Stimulated activated naive CD8-positive, alpha-beta T cell treated with anti-CD3 and anti-CD28 coated beads, Interleukin-15, Interleukin-2, amounts not matched to agents 100 ng/mL and 50 ng/mL, for 24 hours (primary cell): ENCODE data around the gene AK4.

Experiments used
- H3K27ac Mint-ChIP-seq: one replicate; pipeline ENCODE4 v1.8.0; 2021; ENCODE audit warnings: mild to moderate bottlenecking, mixed read lengths
- H3K27me3 Mint-ChIP-seq: one replicate; pipeline ENCODE4 v1.8.0; 2021; ENCODE audit warnings: mixed read lengths
- H3K36me3 Mint-ChIP-seq: one replicate; pipeline ENCODE4 v1.8.0; 2021; ENCODE audit warnings: low read depth, mixed read lengths
- H3K4me1 Mint-ChIP-seq: one replicate; pipeline ENCODE4 v1.8.0; 2021; ENCODE audit warnings: low read depth, mixed read lengths
- H3K4me3 Mint-ChIP-seq: one replicate; pipeline ENCODE4 v1.8.0; 2021; ENCODE audit warnings: mild to moderate bottlenecking, mixed read lengths
- H3K9me3 Mint-ChIP-seq: one replicate; pipeline ENCODE4 v1.8.0; 2021; ENCODE audit warnings: mixed read lengths

AK4 gene

DNA sequence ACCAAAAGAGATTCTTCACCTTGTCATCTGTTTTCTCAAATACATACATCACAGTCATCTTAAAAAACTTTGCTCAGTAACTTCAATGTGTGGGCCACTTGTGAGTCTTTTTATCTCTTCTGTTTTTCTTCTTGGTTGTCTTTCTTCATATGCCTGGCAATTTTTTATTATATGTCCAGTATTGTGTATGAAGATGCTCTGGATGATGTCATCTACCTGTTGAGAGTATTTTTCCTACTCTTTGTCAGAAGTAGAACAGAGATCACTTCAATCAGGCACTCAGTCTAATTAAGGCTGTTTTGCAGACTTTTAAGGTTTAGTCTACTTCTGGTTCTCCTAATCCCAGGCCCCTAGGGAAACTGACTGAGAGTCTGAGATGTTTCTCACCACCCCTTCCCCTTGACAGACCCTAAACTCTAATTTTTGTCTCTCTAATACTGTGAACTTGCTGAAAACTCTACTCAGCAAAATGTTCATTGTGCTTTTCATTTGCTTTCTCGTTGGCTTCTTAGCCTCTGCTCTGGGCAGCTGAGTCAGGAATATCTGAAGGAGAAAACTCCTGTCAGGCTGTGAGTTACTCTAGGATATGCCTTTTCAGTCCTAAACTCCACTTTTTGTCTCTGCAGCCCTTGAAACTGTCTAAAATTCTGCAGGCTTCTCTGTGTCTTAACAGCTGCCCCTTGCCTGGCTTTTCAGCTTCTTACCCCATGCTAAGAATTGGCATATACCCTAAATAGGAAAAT is 128.4 kb downstream of the AK4 start:
- peaks cover 5% of the 10 kb centered on the region for H3K27me3 Mint-ChIP-seq
- no peak overlapping the region for H3K4me3 Mint-ChIP-seq
- no peaks in the 10 kb centered on the region for H3K36me3 Mint-ChIP-seq
- no peaks in the 10 kb centered on the region for H3K4me1 Mint-ChIP-seq
- no peaks in the 10 kb centered on the region for H3K9me3 Mint-ChIP-seq
- no peak overlapping the region for H3K27ac Mint-ChIP-seq

DNA sequence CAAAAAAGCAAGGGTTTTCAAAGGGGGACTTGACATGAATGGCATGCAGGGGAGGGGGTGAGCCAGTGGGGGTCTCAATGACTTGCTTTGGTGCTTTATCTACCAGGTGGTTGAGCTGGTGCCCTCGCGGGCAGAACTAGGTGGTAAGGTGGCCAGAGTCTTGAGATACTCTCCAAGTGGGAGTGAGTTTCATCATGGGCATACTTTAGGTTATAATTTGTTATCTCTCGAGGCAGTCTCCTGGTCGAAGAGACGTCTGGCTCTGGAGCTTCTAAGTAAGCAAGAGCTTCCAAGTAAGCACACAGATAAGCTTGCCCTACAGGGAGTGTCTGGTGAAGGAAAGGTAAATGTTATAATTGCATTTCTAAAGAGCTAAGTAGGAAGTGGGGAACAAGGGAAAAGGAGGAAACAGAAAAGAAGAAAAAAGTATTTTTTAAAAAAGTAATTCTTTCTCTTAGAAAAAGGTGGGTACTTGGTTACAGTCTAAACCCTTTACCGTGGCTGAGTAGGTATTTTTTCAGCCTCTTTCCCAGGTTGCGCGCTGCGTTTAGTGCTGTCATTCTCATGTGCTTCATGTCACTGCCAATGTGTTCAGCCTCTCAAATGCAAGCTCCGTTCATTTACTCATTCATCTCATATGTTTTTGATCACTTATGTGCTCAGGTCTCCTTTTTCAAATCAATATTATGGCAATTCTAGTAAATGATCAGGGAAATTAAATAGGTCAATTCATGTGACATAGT is 129.8 kb downstream of the AK4 start:
- Mint-ChIP-seq H3K4me1 (no peaks in the 10 kb centered on the region), H3K27ac (no peak overlapping the region), H3K9me3 (no peaks in the 10 kb centered on the region), H3K27me3 (peaks cover 5% of the 10 kb centered on the region), H3K4me3 (no peak overlapping the region), H3K36me3 (no peaks in the 10 kb centered on the region)

DNA sequence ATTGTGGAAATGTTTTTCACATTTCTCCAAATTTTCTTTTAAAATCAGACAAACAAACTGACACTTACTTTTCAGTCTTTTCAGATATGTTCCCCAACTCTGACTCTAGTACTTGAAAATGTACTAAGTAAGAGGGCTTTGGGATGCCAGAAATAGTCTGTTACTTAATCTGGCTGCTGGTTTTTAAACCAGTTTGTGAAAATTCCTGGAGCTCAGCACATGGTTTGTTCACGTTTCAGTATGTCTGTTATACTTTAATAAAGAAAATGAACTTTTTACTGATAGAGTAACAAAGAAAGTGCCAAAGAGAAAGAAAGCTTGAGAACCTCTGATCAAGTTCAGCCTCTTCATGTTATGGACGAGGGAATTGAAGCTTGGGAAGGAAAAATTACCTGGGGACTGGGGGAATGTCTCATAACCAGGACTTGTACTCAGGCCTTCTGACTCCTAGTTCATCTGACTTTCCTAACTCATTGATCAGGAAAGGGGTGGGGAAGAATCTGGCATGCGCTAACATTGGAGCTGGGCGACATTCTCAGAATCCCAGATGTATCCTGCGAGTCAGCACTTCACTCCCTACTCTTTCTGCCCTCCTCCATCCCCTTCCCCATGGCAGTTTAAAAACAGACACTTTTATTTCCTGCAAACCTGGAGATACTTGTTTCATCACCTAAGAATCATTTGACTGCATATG is 130.5 kb downstream of the AK4 start:
- no peak overlapping the region for H3K27ac Mint-ChIP-seq
- H3K36me3 Mint-ChIP-seq, result no peaks in the 10 kb centered on the region
- H3K4me1 Mint-ChIP-seq, result no peaks in the 10 kb centered on the region
- no peaks in the 10 kb centered on the region for H3K9me3 Mint-ChIP-seq
- H3K27me3 Mint-ChIP-seq, result peaks cover 5% of the 10 kb centered on the region
- H3K4me3 Mint-ChIP-seq, result no peak overlapping the region

DNA sequence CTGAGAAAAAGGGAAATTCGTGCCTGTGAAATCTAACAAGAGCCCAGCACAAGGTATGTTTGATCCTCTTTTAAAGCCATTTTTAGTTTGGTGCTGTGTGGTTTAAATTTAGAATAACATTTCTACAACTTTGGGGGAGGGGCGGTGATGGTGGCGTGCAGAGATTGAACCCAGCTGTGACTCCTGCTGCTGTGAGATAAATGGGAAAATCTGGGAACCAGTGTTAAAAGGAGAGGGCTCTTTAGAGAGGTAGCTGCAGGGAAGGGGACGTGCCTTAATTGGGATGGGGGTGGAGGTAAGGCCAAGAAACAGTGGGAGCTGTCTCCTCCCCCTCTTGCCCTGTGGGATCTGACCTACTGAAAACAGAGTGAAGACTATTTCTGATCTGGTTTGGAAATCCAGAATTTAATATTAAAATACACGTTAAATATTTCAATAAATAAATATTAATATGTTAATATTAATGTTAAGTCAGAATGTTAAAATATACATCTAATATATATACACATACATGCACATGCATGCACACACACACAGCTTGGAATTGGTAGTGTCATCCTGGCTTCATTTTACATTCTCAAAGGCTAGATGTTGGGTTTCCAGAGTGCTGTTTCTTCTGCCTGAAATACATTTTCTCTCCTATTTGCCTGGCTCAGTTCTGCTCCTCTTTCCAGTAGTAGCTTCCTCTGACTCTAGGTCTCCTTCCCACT is 131.2 kb downstream of the AK4 start:
- Mint-ChIP-seq H3K9me3 (no peaks in the 10 kb centered on the region), H3K4me3 (no peak overlapping the region), H3K36me3 (no peaks in the 10 kb centered on the region), H3K4me1 (no peaks in the 10 kb centered on the region), H3K27me3 (peaks cover 5% of the 10 kb centered on the region), H3K27ac (no peak overlapping the region)
